Endothelial cell (in vitro differentiated cells): ENCODE results near the gene GATB. TPM values are rescaled to one million over a fixed set of nuclear protein-coding genes. Genes with fewer than 3 reads are reported as not detected.

ENCODE experiments used
- DNase-seq: peaks from one replicate; pipeline ENCODE4 v3.0.0; 2021; ENCODE audit warnings: low spot score
- H3K27ac Mint-ChIP-seq: one replicate; pipeline ENCODE4 v1.8.0; 2021; ENCODE audit warnings: mixed read lengths, inconsistent platforms; ENCODE audit not compliant: unreplicated experiment
- H3K27me3 Mint-ChIP-seq: one replicate; pipeline ENCODE4 v1.8.0; 2021; ENCODE audit warnings: mild to moderate bottlenecking, moderate library complexity, mixed read lengths, inconsistent platforms; ENCODE audit not compliant: unreplicated experiment
- H3K36me3 Mint-ChIP-seq: one replicate; pipeline ENCODE4 v1.8.0; 2021; ENCODE audit warnings: mild to moderate bottlenecking, low read depth, mixed read lengths, inconsistent platforms; ENCODE audit not compliant: unreplicated experiment
- H3K4me1 Mint-ChIP-seq: one replicate; pipeline ENCODE4 v1.8.0; 2021; ENCODE audit warnings: mild to moderate bottlenecking, mixed read lengths, inconsistent platforms; ENCODE audit not compliant: unreplicated experiment
- H3K4me3 Mint-ChIP-seq: one replicate; pipeline ENCODE4 v1.8.0; 2021; ENCODE audit warnings: mild to moderate bottlenecking, mixed read lengths, inconsistent platforms; ENCODE audit not compliant: unreplicated experiment
- H3K9me3 Mint-ChIP-seq: one replicate; pipeline ENCODE4 v1.8.0; 2021; ENCODE audit warnings: mixed read lengths, inconsistent platforms; ENCODE audit not compliant: unreplicated experiment
- CTCF ChIP-seq: fragments of 200-600 bp; sonication (generic); IDR thresholded peaks from one replicate; pipeline ENCODE4 v1.5.0; 2021; ENCODE audit warnings: antibody characterized with exemption; ENCODE audit not compliant: unreplicated experiment
- total RNA-seq: library from RNA; stranded (reverse); fragmentation: NEBNext Ultra II Directional; extraction: Animal tissue kit (Norgen Biotek cat#: 25700); gene quantifications from one replicate; pipeline ENCODE4 v1.2.1, GENCODE V29; 2021; ENCODE audit not compliant: unreplicated experiment

Gene GATB
- total RNA-seq, 1 donor from 2014 or later = 16.6 TPM

DNA sequence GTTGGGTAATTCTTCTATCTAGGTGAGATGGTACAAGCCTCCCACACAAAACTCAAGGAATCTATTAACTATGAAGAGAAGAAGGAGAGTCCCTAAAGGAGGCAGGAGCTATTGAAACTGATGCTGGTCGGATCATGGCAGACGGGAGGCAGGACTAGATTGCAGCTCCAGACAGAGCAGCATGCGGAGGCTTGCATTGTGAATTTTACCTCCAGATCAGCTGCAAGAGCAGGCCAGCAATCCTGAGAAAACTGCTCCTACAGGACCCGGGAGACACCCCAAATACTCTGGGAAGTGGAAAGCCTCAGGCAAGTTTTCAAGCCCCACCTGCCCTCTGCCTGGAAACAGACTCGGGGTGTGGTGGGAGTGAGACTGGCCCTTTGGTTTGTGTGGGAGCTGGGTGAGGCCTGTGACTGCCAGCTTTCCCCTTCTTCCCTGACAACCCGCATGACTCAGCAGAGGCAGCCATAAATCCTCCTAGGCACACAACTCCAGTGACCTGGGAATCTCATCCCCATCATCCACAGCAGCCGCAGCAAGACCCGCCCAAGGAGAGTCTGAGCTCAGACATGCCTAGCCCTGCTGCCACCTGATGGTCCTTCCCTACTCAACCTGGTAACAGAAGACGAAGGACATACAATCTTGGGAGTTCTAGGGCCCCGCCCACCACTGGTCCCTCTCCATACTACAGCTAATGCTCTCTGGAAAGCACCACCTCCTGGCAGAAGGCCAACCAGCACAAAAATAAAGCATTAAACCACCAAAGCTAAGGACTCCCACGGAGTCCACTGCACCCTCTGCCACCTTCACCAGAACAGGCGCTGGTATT lies 30.9 kb downstream of the GATB start:
- Mint-ChIP-seq H3K4me3 (no peak overlapping the region), H3K36me3 (peaks cover 12% of the 10 kb centered on the region), H3K27me3 (peaks cover 3% of the 10 kb centered on the region), H3K27ac (no peak overlapping the region), H3K9me3 (no peaks in the 10 kb centered on the region), H3K4me1 (peaks cover 3% of the 10 kb centered on the region)
- DNase-seq = no peak
- TF ChIP-seq CTCF = no peak

DNA sequence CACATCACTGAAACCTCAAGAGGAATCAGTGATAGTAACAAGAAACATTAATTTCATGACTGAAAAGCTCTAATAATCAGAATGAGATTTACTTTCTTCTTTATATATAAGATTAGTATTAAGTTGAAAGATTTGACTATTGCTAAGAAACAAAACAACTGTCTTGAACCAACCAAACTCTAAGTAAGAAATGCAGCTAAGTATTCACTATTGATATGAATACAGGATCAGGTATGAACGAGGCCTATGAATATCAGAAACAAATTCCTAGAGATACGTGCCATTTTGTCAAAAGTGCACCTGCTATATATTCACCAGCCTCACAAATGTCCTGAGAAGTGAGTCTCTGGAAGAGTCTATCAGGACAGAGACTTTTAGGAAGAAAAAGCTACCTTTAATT lies 32.1 kb downstream of the GATB start:
- Mint-ChIP-seq H3K36me3 (peaks cover 12% of the 10 kb centered on the region), H3K27ac (no peak overlapping the region), H3K27me3 (peaks cover 3% of the 10 kb centered on the region), H3K4me1 (peaks cover 3% of the 10 kb centered on the region), H3K9me3 (no peaks in the 10 kb centered on the region), H3K4me3 (no peak overlapping the region)
- TF ChIP-seq CTCF = no peak
- no peak for DNase-seq

DNA sequence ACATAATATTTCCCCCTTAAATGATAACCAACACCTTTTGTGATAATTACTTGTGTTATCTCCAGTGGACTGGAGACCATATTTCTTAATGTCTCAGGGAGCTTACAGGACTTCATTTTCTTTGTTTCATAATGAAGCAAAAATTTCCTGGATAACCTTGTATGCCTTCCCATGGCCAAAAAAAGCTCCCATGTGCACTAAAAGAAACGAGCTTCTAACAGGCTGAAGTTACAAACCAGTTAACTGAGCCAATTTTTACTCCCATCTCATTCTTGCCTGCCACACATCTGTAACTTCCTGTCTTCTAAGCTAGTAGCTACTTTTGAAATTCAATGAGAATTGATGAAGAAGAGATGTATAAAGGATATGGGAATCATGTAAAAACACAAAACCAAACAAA lies 32.8 kb downstream of the GATB start:
- no peak overlapping the region for H3K4me3 Mint-ChIP-seq
- H3K9me3 Mint-ChIP-seq = no peaks in the 10 kb centered on the region
- peaks cover 3% of the 10 kb centered on the region for H3K4me1 Mint-ChIP-seq
- DNase-seq = no peak
- H3K27ac Mint-ChIP-seq = no peak overlapping the region
- H3K27me3 Mint-ChIP-seq = peaks cover 4% of the 10 kb centered on the region
- H3K36me3 Mint-ChIP-seq = peaks cover 12% of the 10 kb centered on the region
- TF ChIP-seq CTCF = no peak

DNA sequence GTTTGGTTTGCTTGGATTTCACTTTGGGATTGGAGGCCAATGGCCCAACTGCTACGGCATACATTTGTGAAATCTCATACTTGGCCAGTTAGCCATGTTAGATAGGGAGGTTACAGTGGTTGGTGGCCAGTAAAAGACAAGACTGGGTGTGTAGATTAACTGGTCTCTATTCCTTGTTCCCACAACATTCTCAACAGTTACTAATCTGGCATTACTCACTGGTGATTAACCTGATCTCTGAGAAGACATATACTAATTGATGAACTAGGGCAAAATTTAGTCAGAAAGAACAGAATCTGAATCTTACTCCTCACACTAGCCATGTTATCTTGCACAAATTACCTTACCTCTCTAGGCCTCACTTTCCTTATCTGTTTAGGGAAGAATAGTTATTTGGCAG lies 33.4 kb downstream of the GATB start:
- Mint-ChIP-seq H3K4me1 (peaks cover 3% of the 10 kb centered on the region), H3K36me3 (peaks cover 15% of the 10 kb centered on the region), H3K4me3 (no peak overlapping the region), H3K27ac (no peak overlapping the region), H3K27me3 (peaks cover 4% of the 10 kb centered on the region), H3K9me3 (no peaks in the 10 kb centered on the region)
- DNase-seq = no peak
- TF ChIP-seq CTCF = no peak

DNA sequence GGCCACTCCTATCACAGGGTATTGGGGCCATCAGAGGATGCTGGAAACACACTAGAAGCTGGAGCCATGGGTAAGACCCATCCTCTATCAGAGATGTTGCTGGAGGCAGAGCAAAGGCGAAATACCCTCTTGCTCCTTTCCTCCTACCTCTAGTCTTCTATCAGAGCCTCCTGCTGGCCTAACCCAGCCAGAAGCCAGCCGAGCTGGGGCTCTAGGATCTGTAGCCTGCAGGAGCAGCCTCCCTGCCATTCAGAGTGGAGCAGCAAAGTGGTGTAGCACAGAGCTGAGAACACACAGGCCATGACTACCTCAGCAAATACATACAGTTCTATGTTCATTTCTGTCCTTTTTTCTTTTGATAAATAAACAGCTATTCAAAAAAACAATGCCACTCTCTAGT lies 35.7 kb downstream of the GATB start:
- no peak for TF ChIP-seq CTCF
- no peak for DNase-seq
- Mint-ChIP-seq H3K36me3 (peaks cover 11% of the 10 kb centered on the region), H3K4me1 (peaks cover 3% of the 10 kb centered on the region), H3K27me3 (peaks cover 4% of the 10 kb centered on the region), H3K4me3 (no peak overlapping the region), H3K27ac (no peak overlapping the region), H3K9me3 (no peaks in the 10 kb centered on the region)
